CD4-positive, alpha-beta memory T cell (primary cell): Measurements from ENCODE around the gene LRCH3. TPM values are rescaled to one million over a fixed set of nuclear protein-coding genes. Genes with fewer than 3 reads are reported as not detected.
A peak's percentile ranks its signal among the peaks of the same experiment; 100 is the strongest.
"Not testable (repeated sequence)": the region's sequence is repeated elsewhere in the genome, so short reads cannot be mapped to it uniquely, and the experiment has no call there.

Experiments
- CTCF ChIA-PET: fragments of 350-600 bp; sonication (Branson Sonifier 250); formaldehyde crosslinking; loops from one replicate; lab custom pipeline; 2021; ENCODE audit warnings: inconsistent platforms; ENCODE audit not compliant: partially characterized antibody; lab: Charles Lee
- POLR2A ChIA-PET: fragments of 350-600 bp; sonication (Branson Sonifier 250); formaldehyde crosslinking; loops from one replicate; lab custom pipeline; 2021; ENCODE audit not compliant: partially characterized antibody; lab: Charles Lee
- DNase-seq, 5 donors: peaks; one replicate each; pipeline versions ENCODE4 v3.0.0 to v3.0.0-alpha.2; 2020 to 2022; ENCODE audit warnings: mixed read lengths in 1 of 5
- H3K27ac ChIP-seq: one replicate; pipeline ENCODE4 v1.7.0; 2013; ENCODE audit warnings: low read depth, low read length
- H3K27me3 ChIP-seq: 2 replicates; pipeline ENCODE4 v1.7.0; 2013; ENCODE audit warnings: mild to moderate bottlenecking, low read length, moderate library complexity; ENCODE audit not compliant: insufficient read depth
- H3K36me3 ChIP-seq: 2 replicates; pipeline ENCODE4 v1.7.0; 2013; ENCODE audit warnings: mild to moderate bottlenecking, low read length, moderate library complexity; ENCODE audit not compliant: insufficient read depth
- H3K4me1 ChIP-seq: 2 replicates; pipeline ENCODE4 v1.7.0; 2013; ENCODE audit warnings: mild to moderate bottlenecking, low read length, moderate library complexity; ENCODE audit not compliant: insufficient read depth
- H3K4me3 ChIP-seq, 2 donors: one replicate each; pipeline ENCODE4 v1.7.0; 2013; ENCODE audit warnings: low read length in 2 of 2, mild to moderate bottlenecking in 1 of 2
- H3K9me3 ChIP-seq, 2 donors: one replicate each; pipeline ENCODE4 v1.7.0; 2013; ENCODE audit warnings: low read length in 2 of 2, control low read depth in 1 of 2; ENCODE audit not compliant: control insufficient read depth in 1 of 2
- H3K27ac Mint-ChIP-seq, 7 donors: one replicate each; pipeline ENCODE4 v1.8.0; 2020 to 2021; ENCODE audit warnings: mixed read lengths in 7 of 7, mild to moderate bottlenecking in 6 of 7, inconsistent platforms in 3 of 7, moderate library complexity in 3 of 7
- H3K27me3 Mint-ChIP-seq, 2 donors: one replicate each; pipeline ENCODE4 v1.8.0; 2020 to 2021; ENCODE audit warnings: mixed read lengths in 2 of 2
- H3K36me3 Mint-ChIP-seq, 2 donors: one replicate each; pipeline ENCODE4 v1.8.0; 2020 to 2021; ENCODE audit warnings: mixed read lengths in 2 of 2, inconsistent platforms in 1 of 2, mild to moderate bottlenecking in 1 of 2
- H3K4me1 Mint-ChIP-seq, 4 donors: one replicate each; pipeline ENCODE4 v1.8.0; 2020 to 2021; ENCODE audit warnings: mixed read lengths in 4 of 4, mild to moderate bottlenecking in 1 of 4
- H3K4me3 Mint-ChIP-seq, 8 donors: one replicate each; pipeline ENCODE4 v1.8.0; 2020 to 2021; ENCODE audit warnings: mixed read lengths in 8 of 8, mild to moderate bottlenecking in 7 of 8, moderate library complexity in 6 of 8, inconsistent platforms in 3 of 8
- H3K9me3 Mint-ChIP-seq, 8 donors: one replicate each; pipeline ENCODE4 v1.8.0; 2020 to 2021; ENCODE audit warnings: mixed read lengths in 8 of 8, mild to moderate bottlenecking in 5 of 8, inconsistent platforms in 3 of 8, moderate library complexity in 1 of 8
- intact Hi-C: fragments of 100-400 bp; cut with micrococcal nuclease; formaldehyde crosslinking; loops from one replicate; pipeline ENCODE4 v1.15.1; 2023
- polyA plus RNA-seq, 2 donors: library from polyadenylated mRNA; unstranded; fragments of 300-500 nt; fragmentation: Illumina TruSeq; gene quantifications; one replicate each; pipeline ENCODE4 v1.2.3, GENCODE V29; 2021
- total RNA-seq, 2 experiments: library from RNA; stranded (reverse); gene quantifications; one replicate each; pipeline ENCODE4 v1.2.3, GENCODE V29; 2021

The LRCH3 gene
- total and polyA plus RNA-seq, 4 experiments from 2014 or later: 7.4 to 87.7 (median 48.7) TPM

GRCh38 chr3:197887430-197888053 lies 96.5 kb downstream of the LRCH3 start:
- POLR2A ChIA-PET: not testable (repeated sequence)
- Mint-ChIP-seq H3K27ac (peak overlapping the region in 1 of 7 donors; percentile 6), H3K36me3 (peaks cover 27 to 30% of the 10 kb centered on the region in 2 donors)

GRCh38 chr3:197888511-197888910 lies 97.5 kb downstream of the LRCH3 start:
- no peaks in the 10 kb centered on the region for H3K4me1 ChIP-seq
- Mint-ChIP-seq H3K36me3 (peaks cover 22 to 25% of the 10 kb centered on the region in 2 donors), H3K4me3 (no peak overlapping the region), H3K27ac (peak overlapping the region in 2 of 7 donors; percentile 37 to 58), H3K27me3 (no peaks in the 10 kb centered on the region), H3K9me3 (no peaks in the 10 kb centered on the region), H3K4me1 (no peaks in the 10 kb centered on the region)
- H3K9me3 ChIP-seq: no peaks in the 10 kb centered on the region
- H3K36me3 ChIP-seq: no peaks in the 10 kb centered on the region
- ChIA-PET POLR2A (no interaction called here), CTCF (interaction anchor here (1.2 kb wide), 1 partner anchor 17 kb away, joined by 6 read pairs; no protein-coding TSS in a partner anchor)
- DNase-seq: no peak
- no peak overlapping the region for H3K4me3 ChIP-seq
- intact Hi-C loops: no loop called here
- H3K27ac ChIP-seq: no peak overlapping the region
- H3K27me3 ChIP-seq: no peaks in the 10 kb centered on the region

More at GRCh38 chr3:197887430-197888053, 96.5 kb downstream of the LRCH3 start:
- DNase-seq, H3K9me3 ChIP-seq, CTCF ChIA-PET, H3K4me3 ChIP-seq, H3K4me1 ChIP-seq, H3K27me3 ChIP-seq, H3K4me3 Mint-ChIP-seq, intact Hi-C loops, H3K4me1 Mint-ChIP-seq, H3K36me3 ChIP-seq, H3K27ac ChIP-seq, H3K27me3 Mint-ChIP-seq, H3K9me3 Mint-ChIP-seq: not testable (repeated sequence)

- no peak for DNase-seq
- intact Hi-C loops: no loop called here
- Mint-ChIP-seq H3K9me3 (no peaks in the 10 kb centered on the region), H3K4me1 (no peaks in the 10 kb centered on the region), H3K4me3 (no peak overlapping the region), H3K36me3 (peaks cover 17 to 19% of the 10 kb centered on the region in 2 donors), H3K27me3 (no peaks in the 10 kb centered on the region), H3K27ac (no peak overlapping the region)
- Histone ChIP-seq H3K4me1 (no peaks in the 10 kb centered on the region), H3K27me3 (no peaks in the 10 kb centered on the region), H3K27ac (no peak overlapping the region), H3K36me3 (no peaks in the 10 kb centered on the region), H3K4me3 (no peak overlapping the region), H3K9me3 (no peaks in the 10 kb centered on the region)
- ChIA-PET CTCF (interaction anchor here (1.2 kb wide), 1 partner anchor 17 kb away, joined by 6 read pairs; no protein-coding TSS in a partner anchor), POLR2A (no interaction called here)
Measured at GRCh38 chr3:197889204-197889930, 98.3 kb downstream of the LRCH3 start.

- H3K4me1 ChIP-seq: no peaks in the 10 kb centered on the region
- no peaks in the 10 kb centered on the region for H3K4me1 Mint-ChIP-seq
- no peaks in the 10 kb centered on the region for H3K27me3 ChIP-seq
- H3K36me3 Mint-ChIP-seq: peaks cover 8 to 13% of the 10 kb centered on the region in 2 donors
- no peaks in the 10 kb centered on the region for H3K9me3 Mint-ChIP-seq
- DNase-seq: no peak
- H3K27me3 Mint-ChIP-seq: no peaks in the 10 kb centered on the region
- ChIA-PET POLR2A (no interaction called here), CTCF (interaction anchor here (2.6 kb wide), 1 partner anchor 15 kb away, joined by 10 read pairs; no protein-coding TSS in a partner anchor)
- intact Hi-C loops: no loop called here
- H3K36me3 ChIP-seq: no peaks in the 10 kb centered on the region
- no peaks in the 10 kb centered on the region for H3K9me3 ChIP-seq
- H3K4me3 Mint-ChIP-seq: no peak overlapping the region
- no peak overlapping the region for H3K27ac ChIP-seq
- H3K27ac Mint-ChIP-seq: no peak overlapping the region
- H3K4me3 ChIP-seq: no peak overlapping the region
Measured at GRCh38 chr3:197890693-197891092, 99.6 kb downstream of the LRCH3 start.

GRCh38 chr3:197892162-197892561 lies 101.1 kb downstream of the LRCH3 start:
- ChIA-PET CTCF (interaction anchor here (2.6 kb wide), 1 partner anchor 14 kb away, joined by 10 read pairs; no protein-coding TSS in a partner anchor), POLR2A (no interaction called here)
- Mint-ChIP-seq H3K27ac (peak overlapping the region in 1 of 7 donors; percentile 84), H3K4me1 (no peaks in the 10 kb centered on the region), H3K27me3 (no peaks in the 10 kb centered on the region), H3K9me3 (no peaks in the 10 kb centered on the region), H3K36me3 (peaks cover 3 to 11% of the 10 kb centered on the region in 2 donors), H3K4me3 (no peak overlapping the region)
- no peak for DNase-seq
- Histone ChIP-seq H3K9me3 (no peaks in the 10 kb centered on the region), H3K4me3 (no peak overlapping the region), H3K27ac (no peak overlapping the region), H3K27me3 (no peaks in the 10 kb centered on the region), H3K36me3 (no peaks in the 10 kb centered on the region), H3K4me1 (no peaks in the 10 kb centered on the region)
- intact Hi-C loops: no loop called here

GRCh38 chr3:197896421-197896820 lies 105.4 kb downstream of the LRCH3 start:
- H3K27me3 Mint-ChIP-seq: no peaks in the 10 kb centered on the region
- ChIA-PET CTCF (no interaction called here), POLR2A (no interaction called here)
- H3K4me1 Mint-ChIP-seq: no peaks in the 10 kb centered on the region
- H3K27ac Mint-ChIP-seq: no peak overlapping the region
- H3K9me3 Mint-ChIP-seq: no peaks in the 10 kb centered on the region
- H3K4me1 ChIP-seq: no peaks in the 10 kb centered on the region
- no peak overlapping the region for H3K4me3 Mint-ChIP-seq
- H3K4me3 ChIP-seq: no peak overlapping the region
- H3K9me3 ChIP-seq: no peaks in the 10 kb centered on the region
- DNase-seq: no peak
- intact Hi-C loops: no loop called here
- H3K27me3 ChIP-seq: no peaks in the 10 kb centered on the region
- H3K36me3 Mint-ChIP-seq: peaks cover 0 to 3% of the 10 kb centered on the region in 2 donors
- H3K36me3 ChIP-seq: no peaks in the 10 kb centered on the region
- H3K27ac ChIP-seq: no peak overlapping the region

- Histone ChIP-seq H3K27me3 (no peaks in the 10 kb centered on the region), H3K4me3 (no peak overlapping the region), H3K27ac (no peak overlapping the region), H3K9me3 (no peaks in the 10 kb centered on the region), H3K4me1 (no peaks in the 10 kb centered on the region), H3K36me3 (no peaks in the 10 kb centered on the region)
- H3K27me3 Mint-ChIP-seq: no peaks in the 10 kb centered on the region
- no peaks in the 10 kb centered on the region for H3K4me1 Mint-ChIP-seq
- intact Hi-C loops: no loop called here
- no peaks in the 10 kb centered on the region for H3K9me3 Mint-ChIP-seq
- ChIA-PET CTCF (no interaction called here), POLR2A (no interaction called here)
- H3K36me3 Mint-ChIP-seq: no peaks in the 10 kb centered on the region
- H3K27ac Mint-ChIP-seq: no peak overlapping the region
- H3K4me3 Mint-ChIP-seq: no peak overlapping the region
- DNase-seq: no peak
Measured at GRCh38 chr3:197899833-197900478, 108.9 kb downstream of the LRCH3 start.
